WTC11 (cell line): ENCODE measurements around the gene BRS3.

Experiments
- NFYB ChIP-seq: sonication (generic); formaldehyde crosslinking; conservative IDR thresholded peaks from 2 replicates; pipeline ENCODE4 v1.8.0; 2022; ENCODE audit warnings: low read depth, missing genetic modification reagents
- TCF7 ChIP-seq: sonication (generic); formaldehyde crosslinking; IDR thresholded peaks from 2 replicates; pipeline ENCODE4 v1.8.0; 2022; ENCODE audit warnings: mild to moderate bottlenecking, low read depth, missing genetic modification reagents, moderate library complexity
- ZNF416 ChIP-seq: fragments of 250-450 bp; sonication (Bioruptor Pico); IDR thresholded peaks from 2 replicates; pipeline ENCODE4 v1.9.0; 2021; ENCODE audit warnings: mild to moderate bottlenecking, inconsistent platforms
- TF ChIP-seq, protein P1 (sequence below): fragments of 200-600 bp; IDR thresholded peaks from 2 replicates; pipeline ENCODE4 v1.8.0; 2022; ENCODE audit warnings: antibody characterized with exemption
- TF ChIP-seq, protein P2 (sequence below): sonication (generic); formaldehyde crosslinking; conservative IDR thresholded peaks from 2 replicates; pipeline ENCODE4 v1.8.1; 2022; ENCODE audit warnings: mild to moderate bottlenecking, missing genetic modification reagents

DNA sequence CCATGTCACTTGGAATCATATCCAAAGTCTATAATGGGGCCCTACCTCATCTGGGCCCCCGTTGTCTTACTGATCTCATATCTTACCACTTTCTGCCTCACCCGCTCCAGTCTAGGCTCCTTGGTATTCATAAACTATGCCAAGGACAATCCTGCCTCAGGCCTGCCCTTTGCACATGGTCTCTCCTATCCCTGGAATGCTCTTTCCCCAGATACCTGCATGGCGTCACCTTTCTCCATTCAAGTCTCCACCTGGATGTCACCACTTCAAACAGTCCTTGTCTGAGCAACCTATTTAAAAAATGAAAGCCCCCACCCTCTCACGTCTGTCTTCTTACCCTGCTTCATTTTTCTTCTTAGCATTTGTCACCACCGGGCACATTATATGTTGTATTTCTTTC is 52.5 kb downstream of the BRS3 start:
- TF ChIP-seq TCF7 (no peak), ZNF416 (CRISPR knock-in tag) (no peak), NFYB (CRISPR knock-in tag) (no peak)
- TF ChIP-seq, protein P1, sequence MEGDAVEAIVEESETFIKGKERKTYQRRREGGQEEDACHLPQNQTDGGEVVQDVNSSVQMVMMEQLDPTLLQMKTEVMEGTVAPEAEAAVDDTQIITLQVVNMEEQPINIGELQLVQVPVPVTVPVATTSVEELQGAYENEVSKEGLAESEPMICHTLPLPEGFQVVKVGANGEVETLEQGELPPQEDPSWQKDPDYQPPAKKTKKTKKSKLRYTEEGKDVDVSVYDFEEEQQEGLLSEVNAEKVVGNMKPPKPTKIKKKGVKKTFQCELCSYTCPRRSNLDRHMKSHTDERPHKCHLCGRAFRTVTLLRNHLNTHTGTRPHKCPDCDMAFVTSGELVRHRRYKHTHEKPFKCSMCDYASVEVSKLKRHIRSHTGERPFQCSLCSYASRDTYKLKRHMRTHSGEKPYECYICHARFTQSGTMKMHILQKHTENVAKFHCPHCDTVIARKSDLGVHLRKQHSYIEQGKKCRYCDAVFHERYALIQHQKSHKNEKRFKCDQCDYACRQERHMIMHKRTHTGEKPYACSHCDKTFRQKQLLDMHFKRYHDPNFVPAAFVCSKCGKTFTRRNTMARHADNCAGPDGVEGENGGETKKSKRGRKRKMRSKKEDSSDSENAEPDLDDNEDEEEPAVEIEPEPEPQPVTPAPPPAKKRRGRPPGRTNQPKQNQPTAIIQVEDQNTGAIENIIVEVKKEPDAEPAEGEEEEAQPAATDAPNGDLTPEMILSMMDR, result no peak
- TF ChIP-seq, protein P2, sequence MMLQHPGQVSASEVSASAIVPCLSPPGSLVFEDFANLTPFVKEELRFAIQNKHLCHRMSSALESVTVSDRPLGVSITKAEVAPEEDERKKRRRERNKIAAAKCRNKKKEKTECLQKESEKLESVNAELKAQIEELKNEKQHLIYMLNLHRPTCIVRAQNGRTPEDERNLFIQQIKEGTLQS (CRISPR knock-in tag), result no peak
